Fibroblast of mammary gland (primary cell): ENCODE measurements around the gene PMFBP1.

ENCODE experiments used
- DNase-seq: peaks from one replicate; pipeline ENCODE4 v3.0.0-alpha.2; 2010; ENCODE audit warnings: low read depth
- H3K4me3 ChIP-seq: 2 replicates; pipeline ENCODE4 v1.5.1; 2011; ENCODE audit warnings: low read depth, mild to moderate bottlenecking, low read length, moderate library complexity; ENCODE audit not compliant: control insufficient read depth
- CTCF ChIP-seq: conservative IDR thresholded peaks from 2 replicates; pipeline ENCODE4 v1.5.1; 2011; ENCODE audit warnings: low read depth, low read length, inconsistent platforms; ENCODE audit not compliant: control insufficient read depth, insufficient read depth

PMFBP1 gene

GRCh38 chr16:72138064-72138572, 33.8 kb downstream of the PMFBP1 start:
- TF ChIP-seq CTCF, result no peak

GRCh38 chr16:72137380-72138063, 34.4 kb downstream of the PMFBP1 start:
- H3K4me3 ChIP-seq, result no peak overlapping the region
- no peak for TF ChIP-seq CTCF
- DNase-seq, result no peak

More at GRCh38 chr16:72138064-72138572, 33.8 kb downstream of the PMFBP1 start:
- DNase-seq, result no peak
- H3K4me3 ChIP-seq, result no peak overlapping the region

- no peak for TF ChIP-seq CTCF
- no peak overlapping the region for H3K4me3 ChIP-seq
- DNase-seq, result no peak
Observed at GRCh38 chr16:72134507-72134906, 37.4 kb downstream of the PMFBP1 start.

GRCh38 chr16:72132726-72133125, 39.2 kb downstream of the PMFBP1 start:
- no peak for DNase-seq
- TF ChIP-seq CTCF, result no peak
- H3K4me3 ChIP-seq, result no peak overlapping the region

GRCh38 chr16:72131036-72131435, 40.9 kb downstream of the PMFBP1 start:
- DNase-seq, result peak; percentile 12
- no peak overlapping the region for H3K4me3 ChIP-seq
- no peak for TF ChIP-seq CTCF

GRCh38 chr16:72129976-72130656, 41.8 kb downstream of the PMFBP1 start:
- DNase-seq, result no peak
- TF ChIP-seq CTCF, result no peak
- no peak overlapping the region for H3K4me3 ChIP-seq

- H3K4me3 ChIP-seq, result no peak overlapping the region
- DNase-seq, result no peak
- TF ChIP-seq CTCF, result no peak
Observed at GRCh38 chr16:72128701-72129100, 43.3 kb downstream of the PMFBP1 start.
